DMS153 (cell line): ENCODE measurements around the gene GOLGA8A.
"Not testable (repeated sequence)": the region's sequence is repeated elsewhere in the genome, so short reads cannot be mapped to it uniquely, and the experiment has no call there.

Source experiments
- DNase-seq: peaks from one replicate; lab custom pipeline; 2025; lab: John Stamatoyannopoulos, UW

GOLGA8A gene

GRCh38 chr15:34408973-34409372 is 28.6 kb downstream of the GOLGA8A start:
- DNase-seq, result not testable (repeated sequence)

GRCh38 chr15:34403899-34404298 is 33.7 kb downstream of the GOLGA8A start:
- DNase-seq, result not testable (repeated sequence)

- DNase-seq, result not testable (repeated sequence)
Observed at GRCh38 chr15:34403160-34403598, 34.4 kb downstream of the GOLGA8A start.

GRCh38 chr15:34397637-34398259 is 39.9 kb downstream of the GOLGA8A start:
- DNase-seq, result not testable (repeated sequence)

GRCh38 chr15:34392981-34393380 is 44.6 kb downstream of the GOLGA8A start:
- DNase-seq, result not testable (repeated sequence)

GRCh38 chr15:34389594-34390086 is 48.0 kb downstream of the GOLGA8A start:
- DNase-seq, result not testable (repeated sequence)
